ENCODE results near the gene CYTH1.

The CYTH1 gene

GRCh38 chr17:78670850-78671725 is 111.0 kb downstream of the CYTH1 start:
- no peak for DNase-seq (ENCODE audit: low read depth, low spot score)

GRCh38 chr17:78669975-78670518 is 112.0 kb downstream of the CYTH1 start:
- no peak for DNase-seq (ENCODE audit: low read depth, low spot score)

GRCh38 chr17:78669256-78669974 is 112.7 kb downstream of the CYTH1 start:
- DNase-seq (ENCODE audit: low read depth, low spot score), result no peak

- DNase-seq (ENCODE audit: low read depth, low spot score), result no peak
These were observed 113.2 kb downstream of the CYTH1 start for GRCh38 chr17:78668847-78669246.

- DNase-seq (ENCODE audit: low read depth, low spot score), result no peak
These were observed 114.1 kb downstream of the CYTH1 start for GRCh38 chr17:78667741-78668640.

- DNase-seq (ENCODE audit: low read depth, low spot score), result no peak
These were observed 115.0 kb downstream of the CYTH1 start for GRCh38 chr17:78667091-78667490.

GRCh38 chr17:78665952-78666920 is 115.8 kb downstream of the CYTH1 start:
- no peak for DNase-seq (ENCODE audit: low read depth, low spot score)

GRCh38 chr17:78665387-78665951 is 116.6 kb downstream of the CYTH1 start:
- no peak for DNase-seq (ENCODE audit: low read depth, low spot score)

- no peak for DNase-seq (ENCODE audit: low read depth, low spot score)
These were observed 117.3 kb downstream of the CYTH1 start for GRCh38 chr17:78664476-78665386.

- no peak for DNase-seq (ENCODE audit: low read depth, low spot score)
These were observed 120.8 kb downstream of the CYTH1 start for GRCh38 chr17:78661093-78661770.

- DNase-seq (ENCODE audit: low read depth, low spot score), result no peak
These were observed 122.5 kb downstream of the CYTH1 start for GRCh38 chr17:78659546-78659945.

- no peak for DNase-seq (ENCODE audit: low read depth, low spot score)
These were observed 123.7 kb downstream of the CYTH1 start for GRCh38 chr17:78658281-78658785.

- DNase-seq (ENCODE audit: low read depth, low spot score), result no peak
These were observed 126.7 kb downstream of the CYTH1 start for GRCh38 chr17:78655251-78655940.

- DNase-seq (ENCODE audit: low read depth, low spot score), result no peak
These were observed 127.7 kb downstream of the CYTH1 start for GRCh38 chr17:78654325-78654724.

- DNase-seq (ENCODE audit: low read depth, low spot score), result no peak
These were observed 128.7 kb downstream of the CYTH1 start for GRCh38 chr17:78653382-78653781.

- no peak for DNase-seq (ENCODE audit: low read depth, low spot score)
These were observed 129.2 kb downstream of the CYTH1 start for GRCh38 chr17:78652913-78653312.

- no peak for DNase-seq (ENCODE audit: low read depth, low spot score)
These were observed 130.0 kb downstream of the CYTH1 start for GRCh38 chr17:78652024-78652423.

GRCh38 chr17:78651554-78651953 is 130.5 kb downstream of the CYTH1 start:
- DNase-seq (ENCODE audit: low read depth, low spot score), result no peak
